GM23338 (cell line): Measurements from ENCODE around the gene CLDN15. TPM values are rescaled to one million over a fixed set of nuclear protein-coding genes. Genes with fewer than 3 reads are reported as not detected.

Source experiments
- ATAC-seq: fragments of 200-7000 bp; cut with Tn5 transposase; 3 replicates; pipeline ENCODE4 v1.9.1; 2020
- DNase-seq: peaks from one replicate; pipeline ENCODE4 v3.0.0-alpha.2; 2015; ENCODE audit warnings: low spot score
- H2AFZ ChIP-seq: fragments of 200-600 bp; sonication (generic); 2 replicates; pipeline ENCODE4 v1.8.0; 2016; ENCODE audit warnings: antibody characterized with exemption, mild to moderate bottlenecking, moderate library complexity
- H3F3A ChIP-seq: fragments of 200-600 bp; sonication (generic); replicated peaks from 2 replicates; pipeline ENCODE4 v1.8.0; 2017; ENCODE audit warnings: antibody characterized with exemption, mixed run types, low read depth
- H3K27ac ChIP-seq: fragments of 200-600 bp; sonication (generic); 2 replicates; pipeline ENCODE4 v1.6.1; 2016; ENCODE audit warnings: low read depth
- H3K27me3 ChIP-seq: fragments of 200-600 bp; sonication (generic); 2 replicates; pipeline ENCODE4 v1.8.0; 2016; ENCODE audit warnings: mild to moderate bottlenecking, mixed run types, moderate library complexity; ENCODE audit not compliant: insufficient read depth
- H3K36me3 ChIP-seq: fragments of 200-600 bp; sonication (generic); 2 replicates; pipeline ENCODE4 v1.8.0; 2016; ENCODE audit warnings: mild to moderate bottlenecking; ENCODE audit not compliant: insufficient read depth
- H3K4me1 ChIP-seq: fragments of 200-600 bp; sonication (generic); 2 replicates; pipeline ENCODE4 v1.8.0; 2016; ENCODE audit warnings: mild to moderate bottlenecking, moderate library complexity; ENCODE audit not compliant: insufficient read depth
- H3K4me2 ChIP-seq: fragments of 200-600 bp; sonication (generic); 2 replicates; pipeline ENCODE4 v1.7.1; 2017; ENCODE audit warnings: mixed run types
- H3K4me3 ChIP-seq: fragments of 200-600 bp; sonication (generic); 2 replicates; pipeline ENCODE4 v1.6.1; 2016; ENCODE audit warnings: mixed run types
- H3K79me2 ChIP-seq: fragments of 200-600 bp; sonication (generic); replicated peaks from 2 replicates; pipeline ENCODE4 v1.8.0; 2017; ENCODE audit warnings: mild to moderate bottlenecking; ENCODE audit not compliant: insufficient read depth
- H3K9me2 ChIP-seq: fragments of 200-600 bp; sonication (generic); 2 replicates; pipeline ENCODE4 v1.8.0; 2017; ENCODE audit not compliant: insufficient read depth
- H4K20me1 ChIP-seq: fragments of 200-600 bp; sonication (generic); replicated peaks from 2 replicates; pipeline ENCODE4 v1.8.0; 2017; ENCODE audit warnings: mild to moderate bottlenecking; ENCODE audit not compliant: insufficient read depth
- H3K27ac Mint-ChIP-seq: 2 replicates; pipeline ENCODE4 v1.8.0; 2020; ENCODE audit warnings: inconsistent platforms, mild to moderate bottlenecking, moderate library complexity, mixed read lengths
- H3K27me3 Mint-ChIP-seq: 3 replicates; pipeline ENCODE4 v1.8.0; 2022; ENCODE audit warnings: low read depth, mild to moderate bottlenecking, moderate library complexity, mixed read lengths, inconsistent platforms; ENCODE audit not compliant: insufficient read depth, poor library complexity
- H3K36me3 Mint-ChIP-seq: 3 replicates; pipeline ENCODE4 v1.8.0; 2021; ENCODE audit warnings: low read depth, mild to moderate bottlenecking, inconsistent platforms, moderate library complexity, mixed read lengths
- H3K4me1 Mint-ChIP-seq: 3 replicates; pipeline ENCODE4 v1.8.0; 2020; ENCODE audit warnings: mild to moderate bottlenecking, inconsistent platforms, mixed read lengths
- H3K4me3 Mint-ChIP-seq: 3 replicates; pipeline ENCODE4 v1.8.0; 2021; ENCODE audit warnings: moderate library complexity, mild to moderate bottlenecking, inconsistent platforms, mixed read lengths
- H3K9me3 Mint-ChIP-seq: 3 replicates; pipeline ENCODE4 v1.8.0; 2020; ENCODE audit warnings: moderate library complexity, mild to moderate bottlenecking, inconsistent platforms, mixed read lengths
- CREB1 ChIP-seq: fragments of 250-450 bp; sonication (Bioruptor Pico); IDR thresholded peaks from 2 replicates; pipeline ENCODE4 v1.5.0; 2020; ENCODE audit warnings: low read depth, mild to moderate bottlenecking, moderate library complexity
- CTCF ChIP-seq, 2 experiments: fragments of 200-600 bp in 1 of 2; sonication (generic) in 1 of 2; conservative IDR thresholded peaks; 2 replicates each; pipeline versions ENCODE4 v1.5.1 to v1.6.1; 2016 to 2017; ENCODE audit warnings: antibody characterized with exemption in 2 of 2, low read depth in 2 of 2, mild to moderate bottlenecking in 2 of 2, moderate library complexity in 1 of 2
- ETS1 ChIP-seq: IDR thresholded peaks from 2 replicates; pipeline ENCODE4 v1.6.1; 2016; ENCODE audit warnings: antibody characterized with exemption
- EZH2 ChIP-seq: fragments of 200-600 bp; sonication (generic); IDR thresholded peaks from one replicate; pipeline ENCODE4 v1.8.0; 2017; ENCODE audit warnings: antibody characterized with exemption, mild to moderate bottlenecking, low read depth; ENCODE audit not compliant: unreplicated experiment
- EZH2phosphoT487 ChIP-seq: fragments of 200-600 bp; sonication (generic); IDR thresholded peaks from one replicate; pipeline ENCODE4 v1.8.1; 2018; ENCODE audit warnings: antibody characterized with exemption; ENCODE audit not compliant: unreplicated experiment
- JUNB ChIP-seq: IDR thresholded peaks from one replicate; pipeline ENCODE4 v1.6.1; 2016; ENCODE audit warnings: antibody characterized with exemption; ENCODE audit not compliant: unreplicated experiment
- NANOG ChIP-seq: IDR thresholded peaks from 2 replicates; pipeline ENCODE4 v1.6.1; 2016; ENCODE audit warnings: antibody characterized with exemption, borderline replicate concordance
- POLR2AphosphoS5 ChIP-seq: IDR thresholded peaks from 2 replicates; pipeline ENCODE4 v1.6.1; 2016; ENCODE audit warnings: antibody characterized with exemption, low read depth
- STAT1 ChIP-seq: IDR thresholded peaks from one replicate; pipeline ENCODE4 v1.6.1; 2016; ENCODE audit warnings: antibody characterized with exemption; ENCODE audit not compliant: unreplicated experiment
- ZNF114 ChIP-seq: fragments of 250-450 bp; sonication (Bioruptor Pico); IDR thresholded peaks from 2 replicates; pipeline ENCODE4 v1.5.0; 2020; ENCODE audit warnings: mild to moderate bottlenecking, moderate library complexity
- ZNF331 ChIP-seq: fragments of 250-450 bp; sonication (Bioruptor Pico); IDR thresholded peaks from 2 replicates; pipeline ENCODE4 v1.5.0; 2020; ENCODE audit warnings: low read depth, mild to moderate bottlenecking, moderate library complexity
- polyA plus RNA-seq: library from polyadenylated mRNA; unstranded; fragments of >200 nt; fragmentation: Nextera tagmentation; extraction: Ambion mirVana; gene quantifications from 2 replicates; pipeline ENCODE4 v1.2.1, GENCODE V29; 2016
- total RNA-seq: library from RNA; depleted of rRNA; stranded (reverse); fragments of >200 nt; shearing (Covaris generic); gene quantifications from 2 replicates; pipeline ENCODE4 v1.2.3, GENCODE V29; 2014
- TF ChIP-seq, protein P1 (sequence below): IDR thresholded peaks from one replicate; pipeline ENCODE4 v1.6.1; 2018; ENCODE audit warnings: antibody characterized with exemption; ENCODE audit not compliant: unreplicated experiment
- TF ChIP-seq, protein P2 (sequence below): fragments of 250-450 bp; sonication (Bioruptor Pico); IDR thresholded peaks from 2 replicates; pipeline ENCODE4 v1.5.0; 2020; ENCODE audit warnings: mild to moderate bottlenecking, moderate library complexity

The CLDN15 gene
- total and polyA plus RNA-seq, 2 experiments from 2014 or later = 3.6 to 4.1 TPM

DNA sequence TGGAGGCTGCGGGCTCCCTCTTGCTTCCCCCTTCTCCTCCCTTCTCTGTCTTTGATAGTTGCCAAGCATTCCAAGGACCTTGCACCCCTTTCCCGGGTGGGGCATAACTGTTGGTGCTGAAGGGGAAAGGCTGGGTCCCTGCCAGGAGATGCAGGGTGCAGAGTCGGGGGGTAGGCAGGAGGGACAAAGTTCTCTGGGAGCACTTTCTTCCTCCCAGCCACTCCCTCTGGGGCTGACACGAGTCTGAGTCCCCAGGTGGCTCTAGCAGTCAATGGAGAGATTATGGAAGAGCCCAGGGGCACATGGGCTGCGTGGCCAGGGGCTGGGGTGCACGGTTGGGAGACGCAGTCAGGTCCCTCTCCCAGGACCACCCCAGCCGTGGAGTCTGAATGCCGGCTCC lies 2.1 kb downstream of the CLDN15 start:
- Histone ChIP-seq H3K4me1 (peaks cover 47% of the 10 kb centered on the region), H3K27me3 (no peaks in the 10 kb centered on the region), H3K9me2 (no peaks in the 10 kb centered on the region), H3K4me2 (no peak overlapping the region), H3F3A (peaks cover 31% of the 10 kb centered on the region), H3K27ac (no peak overlapping the region), H3K79me2 (no peaks in the 10 kb centered on the region), H3K36me3 (no peaks in the 10 kb centered on the region), H4K20me1 (no peaks in the 10 kb centered on the region; the same call in 1 of the 2 replicates), H2AFZ (no peak overlapping the region), H3K4me3 (no peak overlapping the region)
- H3K4me3 Mint-ChIP-seq = no peak overlapping the region
- TF ChIP-seq EZH2 (no peak), JUNB (no peak), CTCF (conservative IDR thresholded peaks at IDR 0.05; ENCODE audit: low read depth in 2 of 2) (no peak), CREB1 (CRISPR knock-in tag) (no peak), POLR2AphosphoS5 (no peak; the same call in 1 of the 2 replicates), NANOG (no peak), ETS1 (no peak), ZNF114 (CRISPR knock-in tag) (no peak), EZH2phosphoT487 (no peak), STAT1 (no peak), ZNF331 (CRISPR knock-in tag) (no peak)
- TF ChIP-seq, protein P1, sequence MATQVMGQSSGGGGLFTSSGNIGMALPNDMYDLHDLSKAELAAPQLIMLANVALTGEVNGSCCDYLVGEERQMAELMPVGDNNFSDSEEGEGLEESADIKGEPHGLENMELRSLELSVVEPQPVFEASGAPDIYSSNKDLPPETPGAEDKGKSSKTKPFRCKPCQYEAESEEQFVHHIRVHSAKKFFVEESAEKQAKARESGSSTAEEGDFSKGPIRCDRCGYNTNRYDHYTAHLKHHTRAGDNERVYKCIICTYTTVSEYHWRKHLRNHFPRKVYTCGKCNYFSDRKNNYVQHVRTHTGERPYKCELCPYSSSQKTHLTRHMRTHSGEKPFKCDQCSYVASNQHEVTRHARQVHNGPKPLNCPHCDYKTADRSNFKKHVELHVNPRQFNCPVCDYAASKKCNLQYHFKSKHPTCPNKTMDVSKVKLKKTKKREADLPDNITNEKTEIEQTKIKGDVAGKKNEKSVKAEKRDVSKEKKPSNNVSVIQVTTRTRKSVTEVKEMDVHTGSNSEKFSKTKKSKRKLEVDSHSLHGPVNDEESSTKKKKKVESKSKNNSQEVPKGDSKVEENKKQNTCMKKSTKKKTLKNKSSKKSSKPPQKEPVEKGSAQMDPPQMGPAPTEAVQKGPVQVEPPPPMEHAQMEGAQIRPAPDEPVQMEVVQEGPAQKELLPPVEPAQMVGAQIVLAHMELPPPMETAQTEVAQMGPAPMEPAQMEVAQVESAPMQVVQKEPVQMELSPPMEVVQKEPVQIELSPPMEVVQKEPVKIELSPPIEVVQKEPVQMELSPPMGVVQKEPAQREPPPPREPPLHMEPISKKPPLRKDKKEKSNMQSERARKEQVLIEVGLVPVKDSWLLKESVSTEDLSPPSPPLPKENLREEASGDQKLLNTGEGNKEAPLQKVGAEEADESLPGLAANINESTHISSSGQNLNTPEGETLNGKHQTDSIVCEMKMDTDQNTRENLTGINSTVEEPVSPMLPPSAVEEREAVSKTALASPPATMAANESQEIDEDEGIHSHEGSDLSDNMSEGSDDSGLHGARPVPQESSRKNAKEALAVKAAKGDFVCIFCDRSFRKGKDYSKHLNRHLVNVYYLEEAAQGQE = no peak
- TF ChIP-seq, protein P2, sequence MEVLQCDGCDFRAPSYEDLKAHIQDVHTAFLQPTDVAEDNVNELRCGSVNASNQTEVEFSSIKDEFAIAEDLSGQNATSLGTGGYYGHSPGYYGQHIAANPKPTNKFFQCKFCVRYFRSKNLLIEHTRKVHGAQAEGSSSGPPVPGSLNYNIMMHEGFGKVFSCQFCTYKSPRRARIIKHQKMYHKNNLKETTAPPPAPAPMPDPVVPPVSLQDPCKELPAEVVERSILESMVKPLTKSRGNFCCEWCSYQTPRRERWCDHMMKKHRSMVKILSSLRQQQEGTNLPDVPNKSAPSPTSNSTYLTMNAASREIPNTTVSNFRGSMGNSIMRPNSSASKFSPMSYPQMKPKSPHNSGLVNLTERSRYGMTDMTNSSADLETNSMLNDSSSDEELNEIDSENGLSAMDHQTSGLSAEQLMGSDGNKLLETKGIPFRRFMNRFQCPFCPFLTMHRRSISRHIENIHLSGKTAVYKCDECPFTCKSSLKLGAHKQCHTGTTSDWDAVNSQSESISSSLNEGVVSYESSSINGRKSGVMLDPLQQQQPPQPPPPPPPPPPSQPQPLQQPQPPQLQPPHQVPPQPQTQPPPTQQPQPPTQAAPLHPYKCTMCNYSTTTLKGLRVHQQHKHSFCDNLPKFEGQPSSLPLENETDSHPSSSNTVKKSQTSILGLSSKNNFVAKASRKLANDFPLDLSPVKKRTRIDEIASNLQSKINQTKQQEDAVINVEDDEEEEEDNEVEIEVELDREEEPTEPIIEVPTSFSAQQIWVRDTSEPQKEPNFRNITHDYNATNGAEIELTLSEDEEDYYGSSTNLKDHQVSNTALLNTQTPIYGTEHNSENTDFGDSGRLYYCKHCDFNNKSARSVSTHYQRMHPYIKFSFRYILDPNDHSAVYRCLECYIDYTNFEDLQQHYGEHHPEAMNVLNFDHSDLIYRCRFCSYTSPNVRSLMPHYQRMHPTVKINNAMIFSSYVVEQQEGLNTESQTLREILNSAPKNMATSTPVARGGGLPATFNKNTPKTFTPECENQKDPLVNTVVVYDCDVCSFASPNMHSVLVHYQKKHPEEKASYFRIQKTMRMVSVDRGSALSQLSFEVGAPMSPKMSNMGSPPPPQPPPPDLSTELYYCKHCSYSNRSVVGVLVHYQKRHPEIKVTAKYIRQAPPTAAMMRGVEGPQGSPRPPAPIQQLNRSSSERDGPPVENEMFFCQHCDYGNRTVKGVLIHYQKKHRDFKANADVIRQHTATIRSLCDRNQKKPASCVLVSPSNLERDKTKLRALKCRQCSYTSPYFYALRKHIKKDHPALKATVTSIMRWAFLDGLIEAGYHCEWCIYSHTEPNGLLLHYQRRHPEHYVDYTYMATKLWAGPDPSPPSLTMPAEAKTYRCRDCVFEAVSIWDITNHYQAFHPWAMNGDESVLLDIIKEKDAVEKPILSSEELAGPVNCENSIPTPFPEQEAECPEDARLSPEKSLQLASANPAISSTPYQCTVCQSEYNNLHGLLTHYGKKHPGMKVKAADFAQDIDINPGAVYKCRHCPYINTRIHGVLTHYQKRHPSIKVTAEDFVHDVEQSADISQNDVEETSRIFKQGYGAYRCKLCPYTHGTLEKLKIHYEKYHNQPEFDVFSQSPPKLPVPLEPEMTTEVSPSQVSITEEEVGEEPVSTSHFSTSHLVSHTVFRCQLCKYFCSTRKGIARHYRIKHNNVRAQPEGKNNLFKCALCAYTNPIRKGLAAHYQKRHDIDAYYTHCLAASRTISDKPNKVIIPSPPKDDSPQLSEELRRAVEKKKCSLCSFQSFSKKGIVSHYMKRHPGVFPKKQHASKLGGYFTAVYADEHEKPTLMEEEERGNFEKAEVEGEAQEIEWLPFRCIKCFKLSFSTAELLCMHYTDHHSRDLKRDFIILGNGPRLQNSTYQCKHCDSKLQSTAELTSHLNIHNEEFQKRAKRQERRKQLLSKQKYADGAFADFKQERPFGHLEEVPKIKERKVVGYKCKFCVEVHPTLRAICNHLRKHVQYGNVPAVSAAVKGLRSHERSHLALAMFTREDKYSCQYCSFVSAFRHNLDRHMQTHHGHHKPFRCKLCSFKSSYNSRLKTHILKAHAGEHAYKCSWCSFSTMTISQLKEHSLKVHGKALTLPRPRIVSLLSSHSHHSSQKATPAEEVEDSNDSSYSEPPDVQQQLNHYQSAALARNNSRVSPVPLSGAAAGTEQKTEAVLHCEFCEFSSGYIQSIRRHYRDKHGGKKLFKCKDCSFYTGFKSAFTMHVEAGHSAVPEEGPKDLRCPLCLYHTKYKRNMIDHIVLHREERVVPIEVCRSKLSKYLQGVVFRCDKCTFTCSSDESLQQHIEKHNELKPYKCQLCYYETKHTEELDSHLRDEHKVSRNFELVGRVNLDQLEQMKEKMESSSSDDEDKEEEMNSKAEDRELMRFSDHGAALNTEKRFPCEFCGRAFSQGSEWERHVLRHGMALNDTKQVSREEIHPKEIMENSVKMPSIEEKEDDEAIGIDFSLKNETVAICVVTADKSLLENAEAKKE (CRISPR knock-in tag) = no peak
- H3K27me3 Mint-ChIP-seq = peaks cover 18% of the 10 kb centered on the region
- H3K9me3 Mint-ChIP-seq = no peaks in the 10 kb centered on the region
- H3K4me1 Mint-ChIP-seq = peaks cover 35% of the 10 kb centered on the region
- no peak overlapping the region for H3K27ac Mint-ChIP-seq
- ATAC-seq (no peak), DNase-seq (no peak)
- peaks cover 11% of the 10 kb centered on the region for H3K36me3 Mint-ChIP-seq
